HG02678 (cell line): ENCODE data around the gene NFIB.

Experiments
- ATAC-seq: cut with Tn5 transposase; IDR thresholded peaks from one replicate; pipeline ENCODE4 v1.9.1; 2021; ENCODE audit warnings: mild to moderate bottlenecking, moderate library complexity; ENCODE audit not compliant: unreplicated experiment

The NFIB gene

DNA sequence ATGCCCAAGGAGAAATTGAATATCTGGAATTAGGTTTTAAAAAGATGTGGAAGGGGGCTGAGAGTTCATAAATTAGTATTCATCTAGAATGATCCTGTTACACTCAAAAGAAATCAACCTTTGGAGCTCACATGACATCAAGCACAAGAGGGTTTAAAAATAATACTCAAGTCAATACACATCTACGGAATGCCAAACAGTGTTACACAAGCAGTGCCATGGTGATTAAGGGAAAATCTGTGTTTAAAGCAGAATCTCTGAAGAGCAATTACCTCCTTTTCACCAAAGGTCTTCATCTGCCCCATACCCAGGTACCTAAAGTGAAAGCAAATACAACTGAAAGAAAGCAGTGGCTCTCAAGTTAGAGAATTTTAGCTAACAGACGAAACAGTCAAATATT lies 261.6 kb downstream of the NFIB start:
- no peak for ATAC-seq

DNA sequence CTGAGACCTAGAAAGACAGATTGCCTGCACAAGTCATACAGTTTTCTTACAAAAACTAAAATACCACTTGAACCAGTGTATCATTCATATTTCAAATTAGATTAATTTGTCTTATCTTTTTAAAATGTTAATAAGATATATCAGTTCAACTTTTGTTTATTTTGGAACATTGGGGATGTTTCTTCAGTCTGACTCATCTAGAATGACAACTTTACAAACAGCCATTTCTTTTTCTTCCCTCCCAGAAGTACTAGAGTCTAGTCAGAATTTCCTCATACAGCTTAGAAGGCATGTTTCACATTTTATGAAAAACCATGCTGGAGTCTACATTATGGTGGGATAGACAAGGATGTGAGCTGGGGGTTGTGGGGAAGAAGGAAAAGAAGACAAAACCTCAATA lies 262.5 kb downstream of the NFIB start:
- ATAC-seq = no peak

- no peak for ATAC-seq
Measured at GRCh38 chr9:14043483-14043882, 270.5 kb downstream of the NFIB start.

- ATAC-seq = no peak
Measured at GRCh38 chr9:14037331-14037730, 276.6 kb downstream of the NFIB start.

DNA sequence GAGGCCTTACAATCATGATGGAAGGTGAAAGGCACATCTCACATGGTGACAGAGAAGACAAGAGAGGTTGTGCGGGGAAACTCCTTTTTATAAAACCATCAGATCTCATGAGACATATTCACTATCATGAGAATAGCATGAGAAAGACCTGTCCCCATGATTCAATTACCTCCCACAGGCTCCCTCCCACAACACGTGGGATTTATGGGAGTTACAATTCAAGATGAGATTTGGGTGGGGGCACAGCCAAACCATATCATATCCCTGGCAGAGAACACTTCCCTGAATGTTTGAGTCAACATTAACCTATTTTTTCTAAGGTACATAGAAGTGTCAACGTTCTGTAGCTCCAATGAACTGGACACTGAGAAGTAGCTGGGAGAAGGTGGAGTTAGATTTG lies 280.9 kb downstream of the NFIB start:
- no peak for ATAC-seq
